AG10803 (cell line): ENCODE results near the gene TTC7B.

Experiments used
- DNase-seq: peaks from one replicate; pipeline ENCODE4 v3.0.0; 2010; ENCODE audit warnings: low read depth
- H3K4me3 ChIP-seq: 2 replicates; pipeline ENCODE4 v1.5.1; 2011; ENCODE audit warnings: mild to moderate bottlenecking, low read length, control low read depth
- TF ChIP-seq, protein P1 (sequence below): conservative IDR thresholded peaks from 2 replicates; pipeline ENCODE4 v1.5.1; 2011; ENCODE audit warnings: mild to moderate bottlenecking, low read length, control low read depth, inconsistent platforms

TTC7B gene

DNA sequence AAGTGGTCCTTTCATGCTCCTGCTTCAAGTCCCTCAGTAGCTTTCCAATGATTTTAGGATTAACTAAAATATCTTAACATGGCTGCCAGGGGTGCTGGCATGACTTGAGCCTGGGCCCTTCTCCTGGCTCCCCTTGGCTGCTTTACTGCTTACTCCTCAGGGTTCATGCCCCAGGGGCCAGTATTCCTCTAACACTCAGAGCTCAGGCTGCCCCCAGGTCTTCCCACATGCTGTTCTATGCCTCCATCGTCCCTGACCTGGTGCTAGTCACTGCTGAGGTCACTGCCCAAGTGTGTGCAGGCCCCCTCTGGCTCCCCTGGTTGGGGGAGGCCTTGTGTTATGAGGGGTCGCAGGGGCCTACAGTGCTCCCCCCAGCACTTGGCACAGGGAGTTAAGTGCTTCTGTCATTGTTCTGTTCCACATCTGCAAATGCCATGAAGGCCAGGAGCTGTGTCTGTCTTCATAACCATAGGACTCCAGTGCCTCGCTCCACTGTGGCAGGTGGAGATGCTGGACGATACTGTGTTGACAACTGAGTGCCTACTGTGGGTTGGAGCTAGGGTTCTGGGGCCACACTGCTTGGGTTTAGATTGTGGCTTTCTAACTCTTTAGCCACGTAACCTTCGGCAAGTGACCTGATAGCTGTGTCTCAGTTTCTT, 228.8 kb downstream of the TTC7B start:
- DNase-seq: no peak
- no peak overlapping the region for H3K4me3 ChIP-seq
- TF ChIP-seq, protein P1, sequence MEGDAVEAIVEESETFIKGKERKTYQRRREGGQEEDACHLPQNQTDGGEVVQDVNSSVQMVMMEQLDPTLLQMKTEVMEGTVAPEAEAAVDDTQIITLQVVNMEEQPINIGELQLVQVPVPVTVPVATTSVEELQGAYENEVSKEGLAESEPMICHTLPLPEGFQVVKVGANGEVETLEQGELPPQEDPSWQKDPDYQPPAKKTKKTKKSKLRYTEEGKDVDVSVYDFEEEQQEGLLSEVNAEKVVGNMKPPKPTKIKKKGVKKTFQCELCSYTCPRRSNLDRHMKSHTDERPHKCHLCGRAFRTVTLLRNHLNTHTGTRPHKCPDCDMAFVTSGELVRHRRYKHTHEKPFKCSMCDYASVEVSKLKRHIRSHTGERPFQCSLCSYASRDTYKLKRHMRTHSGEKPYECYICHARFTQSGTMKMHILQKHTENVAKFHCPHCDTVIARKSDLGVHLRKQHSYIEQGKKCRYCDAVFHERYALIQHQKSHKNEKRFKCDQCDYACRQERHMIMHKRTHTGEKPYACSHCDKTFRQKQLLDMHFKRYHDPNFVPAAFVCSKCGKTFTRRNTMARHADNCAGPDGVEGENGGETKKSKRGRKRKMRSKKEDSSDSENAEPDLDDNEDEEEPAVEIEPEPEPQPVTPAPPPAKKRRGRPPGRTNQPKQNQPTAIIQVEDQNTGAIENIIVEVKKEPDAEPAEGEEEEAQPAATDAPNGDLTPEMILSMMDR: no peak

DNA sequence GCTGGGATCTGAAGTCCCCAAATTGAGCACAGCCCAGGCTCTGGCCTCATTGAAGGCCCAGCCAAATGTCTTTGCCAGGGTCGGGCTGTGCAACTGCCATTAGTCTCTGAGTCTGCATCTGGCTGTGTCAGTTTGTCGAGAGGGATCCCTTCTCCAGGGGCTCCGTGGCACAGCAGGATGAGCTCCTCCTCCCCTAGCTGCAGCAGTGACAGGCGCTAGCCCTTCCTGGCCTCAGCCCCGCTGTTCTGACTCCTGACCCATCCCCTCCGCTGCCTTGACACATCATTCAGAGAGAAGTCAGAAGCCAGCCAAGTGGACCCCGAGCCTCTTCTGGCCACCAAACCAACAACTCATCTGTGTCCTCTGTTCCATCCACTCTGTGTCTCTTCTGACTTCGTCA, 231.1 kb downstream of the TTC7B start:
- no peak overlapping the region for H3K4me3 ChIP-seq
- no peak for DNase-seq
- TF ChIP-seq, protein P1: no peak

DNA sequence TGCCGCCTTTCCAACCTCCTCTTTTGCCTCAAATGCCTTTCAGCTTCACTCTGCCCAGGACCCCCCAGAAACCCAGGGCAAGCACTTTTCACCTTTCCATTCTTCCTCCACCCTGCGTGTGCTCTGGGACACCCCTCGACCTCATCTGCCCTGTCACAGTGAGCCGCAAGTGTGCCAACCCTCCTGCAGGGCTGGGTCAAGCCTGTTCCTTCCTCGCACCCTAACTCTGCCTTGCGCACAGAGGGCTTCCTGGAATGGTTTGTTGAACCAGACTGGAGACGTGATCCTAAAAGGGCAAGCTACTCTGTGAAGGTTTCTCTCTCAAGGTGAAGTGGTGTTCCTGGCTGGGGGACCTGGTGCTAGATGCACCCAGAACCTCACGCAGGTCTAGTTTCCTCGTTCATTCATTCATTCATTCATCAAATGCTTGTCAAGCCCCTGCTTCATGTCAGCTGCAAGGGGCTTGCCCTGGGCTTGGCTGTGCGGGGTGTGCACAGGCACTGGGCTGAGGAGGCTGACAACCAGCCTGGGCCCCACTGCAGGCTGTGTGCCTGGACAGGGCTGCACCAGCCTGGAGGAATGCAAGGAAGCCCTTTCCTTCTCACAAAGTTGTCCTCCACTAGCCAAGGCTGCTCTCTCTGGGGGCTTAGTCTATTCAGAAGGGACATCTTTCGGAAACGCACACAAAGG, 232.2 kb downstream of the TTC7B start:
- TF ChIP-seq, protein P1: no peak
- no peak for DNase-seq
- H3K4me3 ChIP-seq: no peak overlapping the region

DNA sequence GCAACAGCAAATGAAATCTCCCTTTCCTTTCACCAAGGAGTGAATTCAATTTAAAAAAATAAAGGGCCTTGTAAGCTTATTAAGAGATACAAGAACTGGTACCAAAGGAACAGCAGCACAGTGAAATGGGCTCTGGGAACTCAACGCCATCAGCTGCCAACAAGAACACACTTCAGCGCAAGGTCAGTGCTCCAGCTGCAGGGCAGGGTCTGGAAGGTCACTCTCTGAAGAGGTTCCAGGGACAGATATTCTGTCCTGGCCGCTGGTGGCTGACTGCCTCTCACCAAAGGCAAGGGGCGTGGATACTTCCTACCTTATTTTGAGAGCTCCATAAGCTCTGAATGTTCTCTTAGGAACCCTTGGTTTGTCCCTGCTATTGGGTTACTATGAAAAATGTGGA, 232.8 kb downstream of the TTC7B start:
- H3K4me3 ChIP-seq: no peak overlapping the region
- TF ChIP-seq, protein P1: no peak
- no peak for DNase-seq

DNA sequence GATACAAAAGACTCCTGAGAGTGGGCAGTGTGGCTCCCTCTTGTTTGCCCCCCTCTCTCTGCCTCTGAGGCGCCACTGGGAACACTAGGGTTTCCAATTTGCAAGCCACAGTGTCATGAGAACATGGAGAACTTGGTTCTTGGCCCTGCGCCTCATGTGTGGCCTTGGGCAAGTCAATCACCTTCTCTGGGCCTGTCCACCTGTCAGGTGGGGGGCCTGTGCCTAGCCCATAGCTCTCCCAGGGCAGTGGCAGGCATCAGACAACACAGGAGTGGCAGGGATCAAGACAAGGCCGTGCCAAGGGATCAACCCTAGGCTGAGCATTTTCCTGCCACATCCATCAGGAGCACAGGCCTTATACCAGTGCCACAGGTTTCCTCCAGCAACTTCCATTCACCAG, 234.1 kb downstream of the TTC7B start:
- TF ChIP-seq, protein P1: no peak
- H3K4me3 ChIP-seq: no peak overlapping the region
- no peak for DNase-seq

DNA sequence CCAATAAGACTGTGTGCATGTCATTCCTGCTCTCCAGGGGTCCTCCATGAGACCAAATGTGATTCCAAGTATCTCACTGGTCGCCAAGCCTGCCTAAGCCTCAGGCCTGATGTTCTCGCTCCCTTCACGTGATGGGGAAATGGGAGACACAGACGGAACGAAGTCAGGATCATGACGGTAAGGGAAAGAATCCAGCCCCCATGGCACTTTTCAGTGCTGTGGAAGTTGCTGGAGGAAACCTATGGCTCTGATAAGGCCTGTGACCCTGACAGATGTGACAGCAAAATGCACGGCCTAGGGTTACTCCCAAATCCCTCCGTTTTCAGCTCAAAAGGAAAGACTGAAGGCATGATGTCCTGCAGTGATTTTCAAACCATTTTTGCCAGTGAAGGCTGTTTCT, 234.5 kb downstream of the TTC7B start:
- H3K4me3 ChIP-seq: no peak overlapping the region
- no peak for DNase-seq
- TF ChIP-seq, protein P1: no peak
